OCI-LY3 (cell line): ENCODE measurements around the gene MT1A.
A peak's percentile ranks its signal among the peaks of the same experiment; 100 is the strongest.

Experiments
- H2AFZ ChIP-seq: fragments of 200-600, 300-600 bp; shearing (Covaris generic); 2 replicates; pipeline ENCODE4 v1.6.0; 2014; ENCODE audit warnings: antibody characterized with exemption, low read depth, low read length
- H3K27ac ChIP-seq: fragments of 200-600, 300-600 bp; sonication (generic); 2 replicates; pipeline ENCODE4 v1.5.1; 2014; ENCODE audit warnings: mild to moderate bottlenecking, low read length, moderate library complexity, mixed read lengths
- H3K27me3 ChIP-seq: fragments of 200-600, 300-600 bp; sonication (generic); 2 replicates; pipeline ENCODE4 v1.6.1; 2014; ENCODE audit warnings: low read depth, low read length, mixed read lengths
- H3K36me3 ChIP-seq: fragments of 200-600, 300-600 bp; sonication (generic); replicated peaks from 2 replicates; pipeline ENCODE3; 2014; ENCODE audit warnings: low read depth, low read length, mixed read lengths
- H3K4me1 ChIP-seq: fragments of 300-600, 200-600 bp; sonication (generic); 2 replicates; pipeline ENCODE4 v1.6.1; 2014; ENCODE audit warnings: low read length, mixed read lengths
- H3K4me2 ChIP-seq: fragments of 200-600, 300-600 bp; sonication (generic); 2 replicates; pipeline ENCODE4 v1.6.1; 2014; ENCODE audit warnings: low read length, mixed read lengths
- H3K4me3 ChIP-seq: fragments of 300-600, 200-600 bp; sonication (generic); 2 replicates; pipeline ENCODE4 v1.5.1; 2014; ENCODE audit warnings: antibody characterized with exemption, mild to moderate bottlenecking, low read length, moderate library complexity
- H3K79me2 ChIP-seq: fragments of 300-600, 200-600 bp; shearing (Covaris generic); 2 replicates; pipeline ENCODE4 v1.6.1; 2014; ENCODE audit warnings: mild to moderate bottlenecking, low read length, mixed read lengths
- H3K9ac ChIP-seq: fragments of 300-600, 200-600 bp; shearing (Covaris generic); 2 replicates; pipeline ENCODE4 v1.6.0; 2014; ENCODE audit warnings: mild to moderate bottlenecking, low read length, moderate library complexity
- H3K9me3 ChIP-seq: fragments of 200-600, 300-600 bp; shearing (Covaris generic); 2 replicates; pipeline ENCODE4 v1.6.1; 2014; ENCODE audit warnings: low read length, mixed read lengths; ENCODE audit not compliant: insufficient read depth
- H4K20me1 ChIP-seq: fragments of 200-600, 300-600 bp; sonication (generic); 2 replicates; pipeline ENCODE4 v1.6.1; 2016; ENCODE audit warnings: low read length, mixed read lengths; ENCODE audit not compliant: insufficient read depth
- CTCF ChIP-seq: fragments of 200-600, 300-600 bp; sonication (generic); IDR thresholded peaks from 2 replicates; pipeline ENCODE4 v1.5.1; 2014; ENCODE audit warnings: antibody characterized with exemption, low read length, low read depth
- EZH2phosphoT487 ChIP-seq: fragments of 200-600 bp; shearing (Covaris generic); IDR thresholded peaks from 2 replicates; pipeline ENCODE4 v1.6.1; 2018; ENCODE audit warnings: antibody characterized with exemption, mixed run types, low read depth

MT1A gene

GRCh38 chr16:56682703-56683397 lies 44.4 kb downstream of the MT1A start:
- peak overlapping the region; percentile 99 for H3K4me2 ChIP-seq
- H2AFZ ChIP-seq, result peak overlapping the region; percentile 79
- no peaks in the 10 kb centered on the region for H3K9me3 ChIP-seq
- no peaks in the 10 kb centered on the region for H3K79me2 ChIP-seq
- TF ChIP-seq EZH2phosphoT487, result no peak
- TF ChIP-seq CTCF, result no peak
- peak overlapping the region; percentile 94 for H3K4me3 ChIP-seq
- no peak overlapping the region for H3K27ac ChIP-seq
- no peaks in the 10 kb centered on the region for H3K27me3 ChIP-seq
- peaks cover 14% of the 10 kb centered on the region for H3K4me1 ChIP-seq
- H4K20me1 ChIP-seq, result no peaks in the 10 kb centered on the region
- H3K9ac ChIP-seq, result peak overlapping the region; percentile 78
- H3K36me3 ChIP-seq, result no peaks in the 10 kb centered on the region

GRCh38 chr16:56683424-56684172 lies 45.1 kb downstream of the MT1A start:
- Histone ChIP-seq H4K20me1 (no peaks in the 10 kb centered on the region), H3K27ac (no peak overlapping the region), H3K9ac (peak overlapping the region; percentile 78; the same call in 1 of the 2 replicates), H3K4me3 (peak overlapping the region; percentile 94), H3K4me1 (peaks cover 14% of the 10 kb centered on the region), H3K36me3 (no peaks in the 10 kb centered on the region), H2AFZ (no peak overlapping the region), H3K4me2 (peak overlapping the region; percentile 99), H3K9me3 (no peaks in the 10 kb centered on the region), H3K79me2 (no peaks in the 10 kb centered on the region), H3K27me3 (no peaks in the 10 kb centered on the region)
- TF ChIP-seq CTCF, result no peak
- no peak for TF ChIP-seq EZH2phosphoT487

- no peaks in the 10 kb centered on the region for H4K20me1 ChIP-seq
- H3K4me2 ChIP-seq, result no peak overlapping the region
- H3K27me3 ChIP-seq, result no peaks in the 10 kb centered on the region; the same call in 1 of the 2 replicates
- no peak overlapping the region for H3K4me3 ChIP-seq
- no peak overlapping the region for H2AFZ ChIP-seq
- peaks cover 14% of the 10 kb centered on the region for H3K4me1 ChIP-seq
- TF ChIP-seq EZH2phosphoT487 (no peak), CTCF (no peak)
- no peak overlapping the region for H3K9ac ChIP-seq
- no peak overlapping the region for H3K27ac ChIP-seq
- H3K36me3 ChIP-seq, result no peaks in the 10 kb centered on the region
- no peaks in the 10 kb centered on the region for H3K9me3 ChIP-seq
- H3K79me2 ChIP-seq, result no peaks in the 10 kb centered on the region
Measured at GRCh38 chr16:56684256-56684925, 45.9 kb downstream of the MT1A start.
